Fibroblast of skin of left biceps (primary cell): ENCODE measurements around the gene DUSP6.
A peak's percentile ranks its signal among the peaks of the same experiment; 100 is the strongest.

ENCODE experiments used
- DNase-seq, 2 experiments: peaks; one replicate each; pipeline ENCODE4 v3.0.0-alpha.2; 2013; ENCODE audit warnings: low read depth in 2 of 2

DUSP6 gene

GRCh38 chr12:89352492-89353187 lies at the start of gene DUSP6:
TSS of gene DUSP6 (minus strand) at chr12:89352501. CDS start at chr12:89352039, 462 bp downstream.
- DNase-seq: peak; percentile 95 to 96

DNA sequence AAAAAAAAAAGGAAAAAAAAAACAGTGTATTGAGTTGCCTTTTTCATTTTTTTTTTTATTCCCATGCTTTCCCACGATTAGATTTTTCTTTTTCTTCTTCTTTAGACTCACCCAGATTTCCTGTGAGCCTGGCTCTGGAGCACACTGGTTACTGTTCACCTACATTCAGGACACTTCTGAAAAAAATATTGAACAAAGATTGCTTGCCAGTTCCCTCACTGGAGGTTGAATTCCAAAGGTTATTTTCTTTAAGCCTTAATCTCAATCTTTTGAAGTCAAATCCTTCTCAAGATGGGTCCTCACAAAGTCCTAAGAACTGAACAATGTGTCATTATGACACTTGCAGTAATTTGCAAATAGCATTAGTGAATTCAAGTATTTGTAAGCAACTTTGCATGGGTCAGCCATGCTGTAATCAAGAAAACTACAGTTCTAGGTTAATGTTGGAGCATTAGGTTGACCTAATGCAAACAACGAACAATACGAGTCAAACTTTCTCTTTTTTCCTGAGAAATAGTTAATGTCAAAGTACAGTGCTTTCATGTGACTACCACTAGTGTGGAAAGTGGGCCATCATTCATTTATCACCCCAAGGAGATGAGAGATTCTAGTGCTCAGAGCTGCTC lies 49.2 kb upstream of the DUSP6 start:
- DNase-seq: no peak

GRCh38 chr12:89400415-89400814 lies 48.1 kb upstream of the DUSP6 start:
- DNase-seq: no peak

DNA sequence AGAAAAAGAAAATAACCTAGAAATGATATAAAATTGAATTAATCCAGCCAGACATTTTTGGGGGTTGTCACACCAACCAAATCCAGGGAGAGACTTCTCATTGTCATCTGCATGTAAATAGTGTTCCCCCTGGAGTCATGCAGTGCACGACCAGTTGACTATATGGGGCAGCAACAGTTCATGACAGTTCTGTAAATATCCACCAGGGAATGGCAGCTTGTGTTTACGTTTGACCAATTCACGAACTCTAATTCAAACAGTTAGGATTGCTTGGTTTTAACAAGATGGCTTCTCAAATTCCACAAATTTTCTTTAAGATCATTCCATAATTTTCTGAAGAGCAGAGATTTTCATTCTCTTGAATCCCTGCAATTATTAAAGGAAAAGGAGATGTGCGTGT lies 43.4 kb upstream of the DUSP6 start:
- no peak for DNase-seq

- no peak for DNase-seq
These were observed 41.3 kb upstream of the DUSP6 start for GRCh38 chr12:89393551-89394121.

DNA sequence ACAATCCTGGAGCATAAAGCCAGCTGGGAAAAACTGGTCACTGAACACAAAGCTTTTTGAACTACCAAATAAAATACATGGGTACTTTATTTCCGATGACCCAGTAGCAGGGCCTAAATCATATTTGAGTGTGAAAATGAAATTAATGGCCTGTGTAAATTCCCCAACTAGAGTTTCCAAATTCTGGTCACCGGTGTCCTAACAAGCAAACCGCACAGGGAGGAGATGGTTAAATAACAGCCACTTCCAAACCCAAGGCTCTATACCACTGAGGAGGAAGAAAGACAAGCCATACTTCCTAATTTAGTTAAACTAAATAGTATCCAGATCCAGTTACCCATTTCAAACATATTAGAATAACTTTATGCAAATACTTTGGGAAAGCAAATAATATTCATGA lies 40.1 kb upstream of the DUSP6 start:
- DNase-seq: no peak

- no peak for DNase-seq
These were observed 39.5 kb upstream of the DUSP6 start for GRCh38 chr12:89391726-89392336.

DNA sequence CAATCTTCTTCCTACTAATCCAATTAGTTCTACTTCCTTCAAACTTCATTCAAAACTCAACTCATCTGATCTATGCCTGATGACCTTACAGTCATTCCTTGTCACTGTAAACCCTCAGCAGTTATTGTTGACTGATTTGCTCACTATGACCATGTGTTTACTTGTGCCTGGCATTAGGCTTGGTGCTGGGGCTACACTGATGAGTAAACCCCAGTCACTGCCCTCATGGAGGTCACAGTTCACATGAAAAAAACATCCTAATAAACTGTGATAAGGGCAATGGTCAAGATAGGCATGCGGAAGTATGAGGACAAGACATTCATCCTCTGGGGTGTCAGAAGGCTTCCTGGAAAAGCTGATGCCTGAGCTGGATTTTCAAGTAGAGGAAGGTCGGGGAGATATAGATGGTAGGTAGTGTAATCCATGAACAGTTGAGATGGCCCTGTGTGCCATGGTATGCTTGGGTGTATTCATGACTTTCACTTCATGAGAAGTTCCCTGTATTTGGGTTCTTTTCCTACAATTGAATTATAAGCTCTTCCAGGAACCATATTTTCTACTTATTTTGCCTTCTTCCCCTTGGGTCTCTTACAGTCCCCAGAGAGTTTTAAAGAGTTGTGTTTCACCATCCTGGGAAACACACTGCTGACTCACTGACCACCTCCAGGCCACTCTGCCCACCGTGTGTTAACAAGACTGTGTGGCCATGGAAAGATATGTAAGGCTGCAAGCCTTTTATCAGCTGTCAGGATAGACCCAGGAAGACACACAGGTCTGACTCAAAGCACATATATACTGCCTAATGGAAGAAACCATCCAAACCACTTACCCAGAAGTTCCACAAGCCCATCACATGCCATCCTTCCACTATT lies 38.7 kb upstream of the DUSP6 start:
- no peak for DNase-seq

DNA sequence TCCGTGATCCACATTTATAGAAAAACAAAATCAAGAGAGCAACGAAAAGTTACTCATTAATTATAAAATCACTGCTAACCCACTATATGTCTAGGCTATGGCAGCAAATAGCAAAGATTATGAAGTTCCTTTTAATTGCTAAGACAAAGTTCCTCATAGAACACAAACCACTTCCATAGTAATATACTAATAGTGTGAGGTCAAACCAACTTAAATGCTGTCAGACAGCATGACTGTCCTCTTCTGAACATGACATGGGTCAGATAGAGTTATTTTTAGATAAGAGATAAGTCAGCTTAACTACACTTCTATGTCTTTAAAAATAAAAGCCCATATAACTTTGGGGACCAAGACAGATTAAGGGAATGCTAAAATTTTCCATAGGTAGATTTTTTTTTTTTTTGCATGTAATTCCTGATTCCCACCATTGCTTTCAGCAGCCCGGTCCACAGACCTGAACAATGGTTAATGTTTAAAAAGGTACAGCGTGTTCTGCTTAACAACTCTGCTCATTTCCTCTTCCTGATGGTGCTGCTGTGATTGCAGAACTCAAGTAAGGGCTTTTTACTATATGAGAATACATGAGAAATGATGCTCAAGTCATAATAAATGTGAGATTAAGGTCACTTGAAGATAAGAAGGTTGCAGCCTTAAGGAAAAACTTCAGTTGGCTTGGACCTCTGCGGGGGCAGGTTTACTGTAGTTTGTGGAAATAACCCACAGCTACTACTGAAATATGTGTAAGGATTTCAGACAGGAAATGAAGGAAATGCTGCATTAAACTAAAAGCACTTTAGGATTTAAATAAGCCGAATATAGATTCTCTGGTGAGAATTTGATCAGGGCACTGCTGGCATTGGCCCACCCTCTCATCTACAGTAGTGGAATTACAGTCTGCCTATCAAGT lies 37.7 kb upstream of the DUSP6 start:
- no peak for DNase-seq

GRCh38 chr12:89386138-89386537 lies 33.8 kb upstream of the DUSP6 start:
- DNase-seq: no peak

DNA sequence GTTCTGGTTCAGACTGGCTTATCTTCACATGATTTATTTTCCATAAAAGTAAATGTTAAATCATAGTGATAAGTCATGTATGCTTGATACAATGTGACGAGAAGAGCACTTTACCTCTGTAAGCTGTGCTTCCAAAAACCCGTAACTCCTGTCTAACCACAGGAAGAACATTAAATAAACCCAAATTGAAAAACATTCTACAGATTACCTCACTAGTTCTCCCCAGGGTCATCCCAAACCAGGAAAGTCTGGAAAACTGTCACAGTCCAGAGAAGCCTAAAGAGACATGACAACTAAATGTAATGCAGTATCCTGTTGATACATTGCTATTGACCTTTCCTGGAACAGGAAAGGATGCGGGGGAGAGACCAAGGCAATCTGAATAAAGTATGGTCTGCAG lies 32.5 kb upstream of the DUSP6 start:
- DNase-seq: no peak

DNA sequence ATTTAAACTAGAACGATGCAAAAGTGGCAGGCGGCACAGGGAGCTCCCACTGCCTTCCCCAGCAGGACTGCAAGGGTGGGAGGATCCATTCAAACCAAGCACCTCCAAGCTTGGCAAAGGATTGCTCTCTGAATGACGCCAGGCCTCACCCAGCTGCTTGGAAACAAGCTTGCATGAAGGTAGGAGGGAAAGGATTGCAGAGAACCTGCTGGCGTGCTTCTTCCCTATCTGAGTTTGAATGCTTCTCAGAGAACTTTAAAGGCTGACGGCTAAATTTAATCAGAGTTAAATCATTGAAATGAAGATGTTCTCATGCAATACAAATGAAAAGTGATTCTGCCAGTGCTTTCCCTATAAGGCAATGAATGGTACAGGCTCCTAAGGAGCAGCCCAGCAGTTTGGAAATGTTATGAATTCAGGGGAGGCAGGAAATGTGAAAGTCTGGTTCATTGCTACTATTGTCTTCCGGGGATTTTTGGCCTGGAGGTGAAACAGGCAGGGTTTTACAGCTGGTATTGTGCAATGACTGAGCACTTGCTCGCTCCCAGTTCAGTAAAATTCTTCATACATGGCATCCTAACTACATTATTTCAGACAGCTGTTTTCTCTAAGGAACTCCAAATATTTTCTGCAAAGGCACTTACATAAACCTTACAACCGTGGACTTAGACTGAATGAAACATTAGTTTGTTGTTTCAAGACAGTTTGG lies 31.9 kb upstream of the DUSP6 start:
- DNase-seq: peak; percentile 83 to 85

DNA sequence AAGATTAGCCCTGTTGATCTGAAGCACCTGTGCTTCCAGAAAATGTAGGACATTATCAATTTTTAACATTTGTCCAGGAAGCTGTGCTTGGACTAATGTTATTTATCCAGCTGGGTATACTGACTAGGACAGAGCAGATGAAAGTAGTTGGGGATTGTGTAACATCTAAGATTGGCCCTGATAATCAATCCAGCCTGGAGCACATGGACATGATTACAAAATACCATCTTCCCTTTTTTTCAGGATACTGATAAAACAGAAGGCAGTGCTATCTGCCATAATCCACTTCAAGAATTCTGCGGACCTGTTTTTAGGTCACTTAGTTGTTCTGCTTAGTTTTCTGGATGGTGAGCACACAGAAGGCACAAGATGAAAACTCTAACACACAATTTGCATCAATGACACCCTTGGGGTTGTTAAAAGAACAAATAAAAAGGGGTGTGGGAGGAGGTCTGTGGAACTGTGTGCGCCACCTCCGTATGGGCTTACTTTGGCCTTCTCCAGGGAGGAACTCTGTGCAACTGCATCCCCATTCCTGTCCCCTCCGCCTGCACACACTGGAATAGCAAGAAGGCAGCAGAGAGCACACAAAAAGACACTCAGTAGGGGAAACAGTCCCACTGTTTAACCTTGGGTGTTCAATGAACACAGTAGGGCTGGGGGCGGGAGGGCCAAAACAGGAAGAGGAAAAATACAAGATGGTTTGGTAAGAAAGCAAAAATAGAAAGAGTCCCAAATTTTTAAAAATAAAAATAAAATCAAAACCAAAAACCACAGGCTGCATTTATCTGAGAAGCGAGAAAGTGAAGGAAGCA lies 31.1 kb upstream of the DUSP6 start:
- peak; percentile 35 to 41 for DNase-seq

DNA sequence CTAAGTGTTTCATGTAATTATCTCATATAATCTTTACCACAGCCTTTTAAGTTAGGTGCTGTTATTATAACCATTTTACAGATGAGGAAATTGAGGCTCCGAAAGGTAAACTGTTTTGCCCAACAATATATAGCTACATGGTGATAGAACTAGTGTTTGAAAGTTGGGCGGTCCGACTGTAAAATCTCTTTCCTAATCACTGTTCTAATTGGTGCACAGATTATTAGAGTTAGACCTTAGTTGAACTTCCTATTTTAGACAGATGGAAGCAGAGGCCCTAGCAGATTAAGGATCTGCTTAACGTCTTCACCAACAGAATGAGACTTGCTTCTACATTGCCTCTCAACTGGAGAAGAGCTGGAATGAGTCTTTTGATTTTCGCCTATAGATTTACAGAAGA lies 30.0 kb upstream of the DUSP6 start:
- no peak for DNase-seq

GRCh38 chr12:89379839-89380467 lies 27.7 kb upstream of the DUSP6 start:
- DNase-seq: no peak

DNA sequence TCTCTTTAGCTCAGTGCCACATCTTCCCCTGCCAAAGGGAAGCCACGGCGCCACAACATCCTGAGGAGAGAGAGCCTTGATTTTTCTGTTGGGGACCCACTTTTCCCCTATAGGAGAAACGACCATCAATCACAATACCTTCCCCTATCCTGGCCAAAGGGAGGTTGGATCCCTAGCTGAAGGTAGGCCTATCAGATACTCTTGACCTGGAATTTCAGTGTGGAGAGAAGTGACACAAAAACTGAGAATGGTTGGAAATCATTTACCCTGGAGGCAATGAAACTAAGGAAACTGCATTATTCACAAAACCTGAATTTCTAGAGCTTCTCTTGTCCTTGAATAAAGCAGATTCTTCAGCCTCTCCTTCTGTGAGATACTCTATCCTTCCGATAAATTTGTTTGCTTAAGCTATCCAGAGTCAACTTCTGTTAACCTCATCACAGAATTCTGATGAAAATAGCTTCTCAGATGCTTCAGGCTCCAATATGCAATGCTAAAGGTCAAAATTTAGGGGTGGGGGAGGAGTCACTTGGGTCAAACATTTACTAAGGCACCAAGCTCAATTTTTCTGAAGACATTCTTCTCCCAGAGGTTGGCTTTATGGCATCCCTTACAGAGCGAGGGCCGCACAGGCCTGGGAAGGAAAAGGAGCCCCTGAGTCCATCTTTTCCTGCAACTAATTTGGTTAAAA lies 27.0 kb upstream of the DUSP6 start:
- no peak for DNase-seq

DNA sequence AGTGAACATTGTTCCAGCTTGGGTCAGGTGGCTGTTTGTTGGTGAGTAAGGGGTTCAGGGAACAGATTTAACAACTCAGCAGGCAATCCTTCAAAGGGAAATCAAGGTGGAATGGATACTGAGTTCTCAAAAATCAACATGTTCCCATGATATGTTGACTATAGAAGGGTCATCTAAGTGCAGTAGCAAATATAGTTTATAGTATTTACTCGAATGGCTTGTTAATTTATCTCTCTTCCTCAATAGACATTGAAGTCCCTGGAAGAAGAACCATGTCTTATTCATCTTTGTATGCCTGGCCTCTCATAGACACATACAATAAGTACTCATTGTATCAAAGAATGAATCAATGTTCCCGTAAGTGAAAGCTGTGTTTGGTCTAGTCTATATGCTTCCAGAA lies 24.5 kb upstream of the DUSP6 start:
- no peak for DNase-seq

DNA sequence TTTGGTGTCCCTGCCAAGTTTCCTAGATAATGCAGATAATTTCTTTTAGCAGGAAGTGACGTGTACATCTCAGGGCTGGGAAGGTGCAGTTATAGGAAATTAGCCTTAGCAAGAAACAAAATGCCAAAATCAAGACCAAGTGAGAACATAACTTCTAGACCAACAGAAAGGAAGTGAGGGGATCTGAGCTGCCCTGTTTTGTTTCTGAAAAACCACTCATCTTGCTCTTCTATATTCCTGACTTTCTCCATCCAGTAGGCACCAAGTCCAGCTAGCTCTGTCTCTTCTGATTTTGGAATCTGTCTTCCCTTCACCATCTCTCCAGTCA lies 23.9 kb upstream of the DUSP6 start:
- no peak for DNase-seq
